Measurements from ENCODE around the gene GDI1. TPM values are rescaled to one million over a fixed set of nuclear protein-coding genes. Genes with fewer than 3 reads are reported as not detected.
"Not testable (repeated sequence)": the region's sequence is repeated elsewhere in the genome, so short reads cannot be mapped to it uniquely, and the experiment has no call there.

The GDI1 gene
- total RNA-seq (10 to 100 TPM; 37.4 to 57.7 (median 49.8) TPM), polyA plus RNA-seq (10 to 100 TPM; 37.4 to 52.4 (median 50.7) TPM)
- long read RNA-seq, donor 1, transcript GDI1-204 (11 exons, 2,474 nt) = major isoform, 14 of 21 reads
- long read RNA-seq, donor 1, partial matches to known transcripts = 3 of 21 reads
- long read RNA-seq, donor 1, other reads (novel, unspliced or antisense) = 4 of 21 reads
- long read RNA-seq, donor 2, transcript GDI1-204 (11 exons, 2,474 nt) = major isoform, 38 of 46 reads
- long read RNA-seq, donor 2, partial matches to known transcripts = 2 of 46 reads
- long read RNA-seq, donor 2, other reads (novel, unspliced or antisense) = 4 of 46 reads

GRCh38 chrX:154436983-154437752 is at the start of gene GDI1:
Gene GDI1 (plus strand): TSS chrX:154437154. CDS start chrX:154437255, 101 bp downstream.
- no peaks in the 10 kb centered on the region for H3K9me3 ChIP-seq
- peaks cover 2 to 33% of the 10 kb centered on the region in 2 donors for H3K36me3 ChIP-seq (ENCODE audit: insufficient read depth in 1 of 2, low read depth in 1 of 2)
- peak within 1 kb of the TSS; percentile 79 for H3K4me3 ChIP-seq
- TF ChIP-seq CTCF (IDR thresholded peaks at IDR 0.05) = no peak
- intact Hi-C loops (cut with DNase I) = no loop called here
- ATAC-seq = peak; percentile 53 to 85 (median 71)
- peak; percentile 67 to 84 for DNase-seq
- H3K27ac ChIP-seq = peak within 1 kb of the TSS; percentile 84
- H3K27me3 ChIP-seq (ENCODE audit: insufficient read depth in 3 of 3, low read length in 2 of 3) = no peaks in the 10 kb centered on the region
- 0 to 29% (median 1%) methylated on average over 4 to 67 of the region's 93 CpGs for WGBS, 3 donors
- H3K4me1 ChIP-seq = no peaks in the 10 kb centered on the region

DNA sequence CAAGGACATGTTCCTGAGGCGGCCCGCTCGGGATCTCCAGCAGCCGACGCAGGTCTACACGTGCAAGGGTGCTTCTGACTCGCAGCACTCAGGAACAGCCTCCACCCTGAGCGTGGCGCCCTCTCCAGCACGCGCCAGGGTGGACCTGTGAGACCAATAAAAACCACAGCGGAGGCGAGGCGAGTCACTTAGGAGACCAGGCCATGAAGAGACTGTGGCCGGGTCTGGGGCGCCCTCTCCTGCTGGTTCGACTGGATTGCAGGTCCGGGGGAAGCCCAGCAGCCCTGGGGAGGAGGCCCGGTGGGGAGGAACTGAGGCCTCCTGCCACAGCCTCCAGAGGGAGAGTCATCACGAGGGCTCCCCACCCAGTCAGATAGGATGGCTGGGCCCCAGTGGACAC is 48.9 kb upstream of the GDI1 start:
- peak; percentile 8 to 29 (median 20) for ATAC-seq
- intact Hi-C loops (cut with DNase I); H3K27ac ChIP-seq: not testable (repeated sequence)

DNA sequence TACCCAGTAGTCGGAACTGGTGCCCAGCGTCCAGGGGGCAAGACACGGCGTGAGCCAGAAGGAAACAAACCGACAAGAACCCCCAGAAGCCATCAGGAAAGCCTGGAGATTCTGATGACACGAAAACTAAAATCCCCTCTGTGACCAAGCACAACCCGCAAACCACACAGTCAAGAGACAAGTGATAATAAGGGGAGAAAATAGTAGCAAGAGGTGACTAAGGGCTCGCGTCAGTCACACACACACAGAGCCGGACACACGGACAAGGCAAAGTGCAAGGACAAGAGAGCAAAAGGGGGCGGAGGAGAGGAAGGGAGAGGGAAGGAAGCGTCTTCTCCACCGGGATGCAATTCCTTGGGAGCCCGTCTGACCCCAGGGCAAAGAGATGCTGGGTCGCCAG is 48.3 kb upstream of the GDI1 start:
- H3K9me3 ChIP-seq; H3K4me1 ChIP-seq; H3K27ac ChIP-seq; intact Hi-C loops (cut with DNase I); DNase-seq; H3K36me3 ChIP-seq (ENCODE audit: insufficient read depth in 1 of 2, low read depth in 1 of 2); H3K4me3 ChIP-seq; H3K27me3 ChIP-seq (ENCODE audit: insufficient read depth in 3 of 3, low read length in 2 of 3): not testable (repeated sequence)
- WGBS, 3 donors = no CpG with 5 or more reads among the region's 16 CpGs
- peak in 3 of 4 donors; percentile 29 to 38 (median 33) for ATAC-seq

More for the DNA sequence above, 48.9 kb upstream of the GDI1 start:
- not testable (repeated sequence) for H3K36me3 ChIP-seq (ENCODE audit: insufficient read depth in 1 of 2, low read depth in 1 of 2); H3K27me3 ChIP-seq (ENCODE audit: insufficient read depth in 3 of 3, low read length in 2 of 3); DNase-seq; H3K9me3 ChIP-seq; H3K4me1 ChIP-seq; H3K4me3 ChIP-seq
- WGBS, 3 donors = no CpG with 5 or more reads among the region's 20 CpGs

GRCh38 chrX:154389812-154390747 is 46.9 kb upstream of the GDI1 start:
- H3K36me3 ChIP-seq (ENCODE audit: insufficient read depth in 1 of 2, low read depth in 1 of 2); intact Hi-C loops (cut with DNase I); H3K27ac ChIP-seq; H3K9me3 ChIP-seq; H3K4me1 ChIP-seq; H3K27me3 ChIP-seq (ENCODE audit: insufficient read depth in 3 of 3, low read length in 2 of 3); H3K4me3 ChIP-seq: not testable (repeated sequence)
- DNase-seq (peak in 1 of 2 donors; percentile 54), ATAC-seq (peak; percentile 89 to 91 (median 90))
- WGBS, 3 donors = 1 to 52% methylated on average over 15 to 18 of the region's 121 CpGs; no CpG with 5 or more reads in 1 of the 3 donors

- Histone ChIP-seq H3K36me3 (ENCODE audit: insufficient read depth in 1 of 2, low read depth in 1 of 2) (peaks cover 3 to 23% of the 10 kb centered on the region in 2 donors), H3K27ac (peak overlapping the region; percentile 97), H3K4me3 (peak overlapping the region; percentile 83)
- H3K27me3 ChIP-seq (ENCODE audit: insufficient read depth in 3 of 3, low read length in 2 of 3); H3K4me1 ChIP-seq; H3K9me3 ChIP-seq; ATAC-seq; intact Hi-C loops (cut with DNase I); DNase-seq: not testable (repeated sequence)
- 84 to 92% (median 86%) methylated on average over 11 to 17 of the region's 17 CpGs for WGBS, 3 donors
These were observed 40.6 kb upstream of the GDI1 start for GRCh38 chrX:154396363-154396762.
